PC-9 (cell line): ENCODE data around the gene CEP20. TPM values are rescaled to one million over a fixed set of nuclear protein-coding genes. Genes with fewer than 3 reads are reported as not detected.

Experiments used
- BruUV-seq: library from RNA; stranded (reverse); fragments of 400-500 nt; replicated peaks from 2 replicates; lab custom pipeline; 2021; lab: Mats Ljungman, UMichigan
- CTCF ChIA-PET: fragments of 300-600 bp; sonication (Branson Sonifier 250); formaldehyde crosslinking; loops from one replicate; lab custom pipeline; 2022; ENCODE audit warnings: antibody characterized with exemption; lab: Charles Lee
- POLR2A ChIA-PET: fragments of 300-600 bp; sonication (Branson Sonifier 250); formaldehyde crosslinking; loops from one replicate; lab custom pipeline; 2022; ENCODE audit warnings: antibody characterized with exemption; ENCODE audit not compliant: unreplicated experiment; lab: Charles Lee
- DNase-seq, 2 experiments: peaks; one replicate each; pipeline versions ENCODE4 v3.0.0 to v3.0.0-alpha.2; 2015 to 2022; ENCODE audit warnings: mixed read lengths in 1 of 2
- H2AFZ ChIP-seq: fragments of 200-600 bp; sonication (generic); 2 replicates; pipeline ENCODE4 v1.8.1; 2017; ENCODE audit warnings: antibody characterized with exemption
- H3F3A ChIP-seq: fragments of 200-600 bp; sonication (generic); 2 replicates; pipeline ENCODE4 v1.8.1; 2017; ENCODE audit warnings: antibody characterized with exemption, mild to moderate bottlenecking, low read depth; ENCODE audit not compliant: insufficient read depth
- H3K27ac ChIP-seq: fragments of 200-600 bp; sonication (generic); 2 replicates; pipeline ENCODE4 v1.6.1; 2016; ENCODE audit warnings: mixed run types
- H3K27me3 ChIP-seq: fragments of 200-600 bp; sonication (generic); 2 replicates; pipeline ENCODE4 v1.6.1; 2016; ENCODE audit warnings: low read depth, mixed run types; ENCODE audit not compliant: insufficient read depth
- H3K36me3 ChIP-seq: fragments of 200-600 bp; sonication (generic); 2 replicates; pipeline ENCODE4 v1.6.1; 2016; ENCODE audit warnings: low read depth, mixed run types
- H3K4me1 ChIP-seq: fragments of 200-600 bp; sonication (generic); replicated peaks from 2 replicates; pipeline ENCODE4 v1.6.1; 2016; ENCODE audit warnings: mixed run types; ENCODE audit not compliant: insufficient read depth
- H3K4me2 ChIP-seq: fragments of 200-600 bp; sonication (generic); 2 replicates; pipeline ENCODE4 v1.6.1; 2017; ENCODE audit warnings: mixed run types
- H3K4me3 ChIP-seq: fragments of 200-600 bp; sonication (generic); 2 replicates; pipeline ENCODE4 v1.6.1; 2016; ENCODE audit warnings: mixed run types
- H3K79me2 ChIP-seq: fragments of 200-600 bp; sonication (generic); 2 replicates; pipeline ENCODE4 v1.6.1; 2017; ENCODE audit warnings: low read depth, mixed run types
- H3K9me2 ChIP-seq: fragments of 200-600 bp; sonication (generic); 2 replicates; pipeline ENCODE4 v1.8.1; 2017; ENCODE audit warnings: mild to moderate bottlenecking; ENCODE audit not compliant: insufficient read depth
- H3K9me3 ChIP-seq: fragments of 200-600 bp; sonication (generic); 2 replicates; pipeline ENCODE4 v1.8.1; 2016; ENCODE audit warnings: low read depth; ENCODE audit not compliant: insufficient read depth
- H4K20me1 ChIP-seq: fragments of 200-600 bp; sonication (generic); 2 replicates; pipeline ENCODE4 v1.8.1; 2017; ENCODE audit not compliant: insufficient read depth
- EZH2 ChIP-seq: fragments of 200-600 bp; sonication (generic); IDR thresholded peaks from 2 replicates; pipeline ENCODE4 v1.8.0; 2017; ENCODE audit warnings: antibody characterized with exemption, low read depth
- intact Hi-C: fragments of 100-400 bp; cut with micrococcal nuclease; formaldehyde crosslinking; loops from one replicate; pipeline ENCODE4 v1.10.0; 2022; ENCODE audit not compliant: unreplicated experiment
- total RNA-seq: library from RNA; stranded (reverse); gene quantifications from 2 replicates; pipeline ENCODE4 v1.2.3, GENCODE V29; 2021
- TF ChIP-seq, protein P1 (sequence below): fragments of 200-600 bp; sonication (generic); conservative IDR thresholded peaks from 2 replicates; pipeline ENCODE4 v1.6.1; 2017; ENCODE audit warnings: mixed run types, antibody characterized with exemption, mild to moderate bottlenecking, moderate library complexity

The CEP20 gene
- total RNA-seq, 1 experiment from 2014 or later = 125 TPM

DNA sequence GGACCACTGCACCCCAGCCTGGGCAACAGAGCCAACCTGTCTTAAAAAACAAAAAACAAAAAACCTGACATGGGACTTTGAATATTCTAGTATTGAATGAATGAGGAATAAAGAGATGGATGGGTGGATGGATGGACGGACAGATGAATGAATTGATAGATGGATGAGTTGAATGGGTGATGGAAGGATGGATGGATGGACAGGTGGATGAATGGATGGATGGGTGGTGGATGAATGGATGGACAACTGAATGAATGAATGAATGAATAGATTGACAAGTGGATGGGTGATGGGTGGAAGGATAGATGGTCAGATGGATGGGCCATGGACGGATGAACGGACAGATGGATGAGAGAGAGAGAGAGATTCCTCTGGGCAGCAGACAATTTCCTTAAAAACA is 22.8 kb upstream of the CEP20 start:
- TF ChIP-seq, protein P1, sequence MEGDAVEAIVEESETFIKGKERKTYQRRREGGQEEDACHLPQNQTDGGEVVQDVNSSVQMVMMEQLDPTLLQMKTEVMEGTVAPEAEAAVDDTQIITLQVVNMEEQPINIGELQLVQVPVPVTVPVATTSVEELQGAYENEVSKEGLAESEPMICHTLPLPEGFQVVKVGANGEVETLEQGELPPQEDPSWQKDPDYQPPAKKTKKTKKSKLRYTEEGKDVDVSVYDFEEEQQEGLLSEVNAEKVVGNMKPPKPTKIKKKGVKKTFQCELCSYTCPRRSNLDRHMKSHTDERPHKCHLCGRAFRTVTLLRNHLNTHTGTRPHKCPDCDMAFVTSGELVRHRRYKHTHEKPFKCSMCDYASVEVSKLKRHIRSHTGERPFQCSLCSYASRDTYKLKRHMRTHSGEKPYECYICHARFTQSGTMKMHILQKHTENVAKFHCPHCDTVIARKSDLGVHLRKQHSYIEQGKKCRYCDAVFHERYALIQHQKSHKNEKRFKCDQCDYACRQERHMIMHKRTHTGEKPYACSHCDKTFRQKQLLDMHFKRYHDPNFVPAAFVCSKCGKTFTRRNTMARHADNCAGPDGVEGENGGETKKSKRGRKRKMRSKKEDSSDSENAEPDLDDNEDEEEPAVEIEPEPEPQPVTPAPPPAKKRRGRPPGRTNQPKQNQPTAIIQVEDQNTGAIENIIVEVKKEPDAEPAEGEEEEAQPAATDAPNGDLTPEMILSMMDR = no peak
- TF ChIP-seq EZH2 = no peak
- no peaks in the 10 kb centered on the region for H3K9me2 ChIP-seq
- H3K36me3 ChIP-seq = no peaks in the 10 kb centered on the region
- H3K27ac ChIP-seq = no peak overlapping the region
- BruUV-seq = no TSS peak
- no peak overlapping the region for H3K4me3 ChIP-seq
- no peaks in the 10 kb centered on the region for H3K4me1 ChIP-seq
- H3K27me3 ChIP-seq = no peaks in the 10 kb centered on the region
- POLR2A ChIA-PET = no interaction called here
- CTCF ChIA-PET = no interaction called here
- H3F3A ChIP-seq = no peaks in the 10 kb centered on the region
- no peaks in the 10 kb centered on the region for H3K79me2 ChIP-seq
- H2AFZ ChIP-seq = no peak overlapping the region
- H3K4me2 ChIP-seq = no peak overlapping the region
- intact Hi-C loops = no loop called here
- no peaks in the 10 kb centered on the region for H4K20me1 ChIP-seq
- no peak for DNase-seq
- H3K9me3 ChIP-seq = no peaks in the 10 kb centered on the region

GRCh38 chr16:15907863-15908478 is 19.6 kb upstream of the CEP20 start:
- CTCF ChIA-PET = no interaction called here
- Histone ChIP-seq H3K27ac (no peak overlapping the region), H3K4me2 (no peak overlapping the region)

GRCh38 chr16:15906439-15906838 is 18.0 kb upstream of the CEP20 start:
- no TSS peak for BruUV-seq
- H3K79me2 ChIP-seq = no peaks in the 10 kb centered on the region
- TF ChIP-seq EZH2 = no peak
- TF ChIP-seq, protein P1 = no peak
- peaks cover 8% of the 10 kb centered on the region for H3K4me1 ChIP-seq
- H3K4me3 ChIP-seq = no peak overlapping the region
- 0 out of 2 replicates have a peak, but pooled peaks cover 5% of the 10 kb centered on the region for H3F3A ChIP-seq
- no peak overlapping the region for H3K27ac ChIP-seq
- intact Hi-C loops = no loop called here
- DNase-seq = no peak
- no peaks in the 10 kb centered on the region for H3K27me3 ChIP-seq
- no peak overlapping the region for H2AFZ ChIP-seq
- H3K9me3 ChIP-seq = no peaks in the 10 kb centered on the region
- ChIA-PET CTCF (interaction anchor here (0.8 kb wide), 1 partner anchor 31 kb away, joined by 6 read pairs; no protein-coding TSS in a partner anchor), POLR2A (no interaction called here)
- no peaks in the 10 kb centered on the region for H3K9me2 ChIP-seq
- H4K20me1 ChIP-seq = no peaks in the 10 kb centered on the region
- no peaks in the 10 kb centered on the region for H3K36me3 ChIP-seq
- H3K4me2 ChIP-seq = no peak overlapping the region

More at GRCh38 chr16:15907863-15908478, 19.6 kb upstream of the CEP20 start:
- Histone ChIP-seq H3K9me2 (no peaks in the 10 kb centered on the region), H3K9me3 (no peaks in the 10 kb centered on the region), H3F3A (0 out of 2 replicates have a peak, but pooled peaks cover 5% of the 10 kb centered on the region), H2AFZ (no peak overlapping the region), H3K36me3 (no peaks in the 10 kb centered on the region), H4K20me1 (no peaks in the 10 kb centered on the region), H3K4me1 (0 out of 2 replicates have a peak, but pooled peaks cover 2% of the 10 kb centered on the region), H3K4me3 (no peak overlapping the region), H3K27me3 (no peaks in the 10 kb centered on the region), H3K79me2 (no peaks in the 10 kb centered on the region)
- peak; percentile 25 to 50 for DNase-seq
- POLR2A ChIA-PET = no interaction called here
- intact Hi-C loops = no loop called here
- no TSS peak for BruUV-seq
- TF ChIP-seq EZH2 = no peak
- TF ChIP-seq, protein P1 = no peak
